ENCODE data around the gene C6orf141. TPM values are rescaled to one million over a fixed set of nuclear protein-coding genes. Genes with fewer than 3 reads are reported as not detected.

The C6orf141 gene
- total and polyA plus RNA-seq, 2 of the 13 experiments (the other 11 are each of a cell fraction or from before 2014, with no cell fraction given), result 0.07 TPM; not detected in 1

GRCh38 chr6:49516147-49516505, 34.3 kb upstream of the C6orf141 start:
- Histone ChIP-seq H4K20me1 (ENCODE audit: insufficient read depth, low read length) (no peaks in the 10 kb centered on the region), H3K4me1 (ENCODE audit: insufficient read depth, low read length) (peaks cover 46% of the 10 kb centered on the region), H3K4me3 (replicated peaks in 1 of 3; ENCODE audit: insufficient read depth in 1 of 3, low read depth in 2 of 3, low read length in 3 of 3) (no peak overlapping the region), H3K27ac (ENCODE audit: extremely low read length, insufficient read depth, low read length) (no peak overlapping the region), H2AFZ (ENCODE audit: low read length) (no peak overlapping the region), H3K79me2 (ENCODE audit: insufficient read depth, low read length) (no peaks in the 10 kb centered on the region), H3K9ac (ENCODE audit: insufficient read depth, low read depth, low read length) (no peak overlapping the region), H3K27me3 (ENCODE audit: control insufficient read depth in 1 of 2, insufficient read depth in 2 of 2, low read length in 2 of 2) (no peaks in the 10 kb centered on the region), H3K36me3 (replicated peaks in 1 of 2; ENCODE audit: control insufficient read depth in 1 of 2, insufficient read depth in 2 of 2, low read length in 2 of 2) (no peaks in the 10 kb centered on the region), H3K4me2 (ENCODE audit: low read depth, low read length) (no peak overlapping the region), H3K9me3 (ENCODE audit: low read length) (no peaks in the 10 kb centered on the region)
- CTCF ChIA-PET (ENCODE audit: low intra/inter-chr PET ratio, low total read pairs), result no interaction called here
- FAIRE-seq, result no peak
- intact Hi-C loops (cut with micrococcal nuclease; ENCODE audit: unreplicated experiment), result no loop called here
- 89% methylated on average over 4 of the region's 4 CpGs for WGBS (ENCODE audit: low lambda C conversion rate)
- BruUV-seq (replicated peaks), result no TSS peak
- POLR2A ChIA-PET, result no interaction called here
- TF ChIP-seq KLF16 (CRISPR knock-in tag; IDR thresholded peaks at IDR 0.05) (no peak), ZNF34 (CRISPR knock-in tag; IDR thresholded peaks at IDR 0.05; ENCODE audit: borderline replicate concordance) (no peak), IRX3 (CRISPR knock-in tag; IDR thresholded peaks at IDR 0.05; ENCODE audit: borderline replicate concordance, low read depth) (no peak), HOXA3 (CRISPR knock-in tag; IDR thresholded peaks at IDR 0.05) (no peak), HMGXB3 (CRISPR knock-in tag; IDR thresholded peaks at IDR 0.05; ENCODE audit: borderline replicate concordance) (no peak), THAP8 (CRISPR knock-in tag; IDR thresholded peaks at IDR 0.05; ENCODE audit: borderline replicate concordance) (no peak), CREB3 (CRISPR knock-in tag; IDR thresholded peaks at IDR 0.05) (no peak), ZFP82 (CRISPR knock-in tag; IDR thresholded peaks at IDR 0.05; ENCODE audit: borderline replicate concordance) (no peak), NFKBIZ (CRISPR knock-in tag; IDR thresholded peaks at IDR 0.05) (no peak), ZNF746 (CRISPR knock-in tag; IDR thresholded peaks at IDR 0.05) (no peak), POLR2AphosphoS2 (IDR thresholded peaks at IDR 0.05; ENCODE audit: low read depth, low read length) (no peak), IKZF1 (IDR thresholded peaks at IDR 0.05) (no peak), NCOA5 (CRISPR knock-in tag; IDR thresholded peaks at IDR 0.05) (no peak)
- in situ Hi-C loops (cut with HindIII; ENCODE audit: extremely low pct_ligation_motif_present, low pct_unique_long_range_greater_than_20kb), result no loop called here
- no peak for ATAC-seq
- DNase-seq (ENCODE audit: low spot score), result no peak

All from HepG2 (cell line).